Measurements from ENCODE around the gene SH3GLB1.
"Not testable (repeated sequence)": the region's sequence is repeated elsewhere in the genome, so short reads cannot be mapped to it uniquely, and the experiment has no call there.

Gene SH3GLB1

DNA sequence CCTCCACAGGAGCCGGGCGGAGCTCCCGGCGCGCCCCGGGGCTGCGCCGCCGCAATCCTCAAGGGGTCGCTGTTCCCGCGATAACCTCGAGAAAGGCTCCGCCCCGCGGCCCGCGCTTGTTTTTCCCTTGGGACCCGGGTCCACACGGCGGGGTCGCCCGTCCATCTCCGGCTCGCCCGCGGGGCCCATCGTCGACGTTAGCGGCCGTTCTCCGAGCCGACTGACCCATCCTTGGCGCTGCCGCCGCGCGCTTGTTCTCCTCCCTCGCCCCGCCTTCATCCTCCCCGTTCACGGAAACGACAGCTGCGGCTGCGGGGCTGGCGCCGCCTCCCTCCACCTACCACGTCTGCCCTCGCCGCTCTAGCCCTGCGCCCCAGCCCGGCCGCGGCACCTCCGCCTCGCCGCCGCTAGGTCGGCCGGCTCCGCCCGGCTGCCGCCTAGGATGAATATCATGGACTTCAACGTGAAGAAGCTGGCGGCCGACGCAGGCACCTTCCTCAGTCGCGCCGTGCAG is at the start of gene SH3GLB1:
Gene SH3GLB1 (plus strand): TSS at position 119 of the 514 bp plus-strand sequence. CDS start 324 bp downstream, at position 443.
- FAIRE-seq = no peak
- DNase-seq (ENCODE audit: insufficient read length, low spot score) = peak; percentile 52
- TF ChIP-seq, protein P1, sequence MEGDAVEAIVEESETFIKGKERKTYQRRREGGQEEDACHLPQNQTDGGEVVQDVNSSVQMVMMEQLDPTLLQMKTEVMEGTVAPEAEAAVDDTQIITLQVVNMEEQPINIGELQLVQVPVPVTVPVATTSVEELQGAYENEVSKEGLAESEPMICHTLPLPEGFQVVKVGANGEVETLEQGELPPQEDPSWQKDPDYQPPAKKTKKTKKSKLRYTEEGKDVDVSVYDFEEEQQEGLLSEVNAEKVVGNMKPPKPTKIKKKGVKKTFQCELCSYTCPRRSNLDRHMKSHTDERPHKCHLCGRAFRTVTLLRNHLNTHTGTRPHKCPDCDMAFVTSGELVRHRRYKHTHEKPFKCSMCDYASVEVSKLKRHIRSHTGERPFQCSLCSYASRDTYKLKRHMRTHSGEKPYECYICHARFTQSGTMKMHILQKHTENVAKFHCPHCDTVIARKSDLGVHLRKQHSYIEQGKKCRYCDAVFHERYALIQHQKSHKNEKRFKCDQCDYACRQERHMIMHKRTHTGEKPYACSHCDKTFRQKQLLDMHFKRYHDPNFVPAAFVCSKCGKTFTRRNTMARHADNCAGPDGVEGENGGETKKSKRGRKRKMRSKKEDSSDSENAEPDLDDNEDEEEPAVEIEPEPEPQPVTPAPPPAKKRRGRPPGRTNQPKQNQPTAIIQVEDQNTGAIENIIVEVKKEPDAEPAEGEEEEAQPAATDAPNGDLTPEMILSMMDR (IDR thresholded peaks at IDR 0.05; ENCODE audit: insufficient read depth, missing control alignments) = peak; percentile 58

DNA sequence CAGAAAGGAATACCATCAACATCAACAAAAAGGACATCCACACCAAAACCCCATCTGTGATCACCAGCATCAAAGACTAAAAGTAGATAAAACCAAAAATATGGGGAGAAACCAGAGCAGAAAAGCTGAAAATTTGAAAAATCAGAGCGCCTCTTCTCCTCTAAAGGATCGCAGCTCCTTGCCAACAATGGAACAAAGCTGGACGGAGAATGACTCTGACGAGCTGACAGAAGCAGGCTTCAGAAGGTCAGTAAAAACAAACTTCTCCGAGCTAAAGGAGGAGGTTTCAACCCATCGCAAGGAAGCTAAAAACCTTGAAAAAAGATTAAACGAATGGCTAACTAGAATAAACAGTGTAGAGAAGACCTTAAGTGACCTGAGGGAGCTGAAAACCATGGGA is 46.0 kb upstream of the SH3GLB1 start:
- not testable (repeated sequence) for DNase-seq (ENCODE audit: insufficient read length, low spot score); FAIRE-seq

DNA sequence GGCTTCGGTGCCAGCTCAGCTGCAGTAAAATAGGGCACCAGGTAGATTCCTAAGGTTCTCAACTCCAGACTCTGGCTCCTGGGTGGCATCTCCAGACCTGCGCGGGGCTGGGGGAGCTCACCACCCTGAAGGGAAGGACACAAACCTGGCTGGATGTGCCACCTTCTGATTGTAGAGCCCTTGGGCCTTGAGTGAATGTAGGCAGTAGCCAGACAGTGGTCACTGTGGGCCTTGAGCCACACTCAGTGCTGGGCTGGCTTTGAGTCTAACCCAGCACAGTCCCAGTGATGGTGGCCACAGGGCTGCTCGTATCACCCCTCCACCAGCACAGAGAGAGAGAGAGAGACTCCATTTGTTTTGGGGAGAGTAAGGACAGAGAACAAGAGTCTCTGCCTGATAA is 38.0 kb upstream of the SH3GLB1 start:
- DNase-seq (ENCODE audit: insufficient read length, low spot score) (no peak), FAIRE-seq (no peak)
- TF ChIP-seq, protein P1 (IDR thresholded peaks at IDR 0.05; ENCODE audit: insufficient read depth, missing control alignments) = no peak

DNA sequence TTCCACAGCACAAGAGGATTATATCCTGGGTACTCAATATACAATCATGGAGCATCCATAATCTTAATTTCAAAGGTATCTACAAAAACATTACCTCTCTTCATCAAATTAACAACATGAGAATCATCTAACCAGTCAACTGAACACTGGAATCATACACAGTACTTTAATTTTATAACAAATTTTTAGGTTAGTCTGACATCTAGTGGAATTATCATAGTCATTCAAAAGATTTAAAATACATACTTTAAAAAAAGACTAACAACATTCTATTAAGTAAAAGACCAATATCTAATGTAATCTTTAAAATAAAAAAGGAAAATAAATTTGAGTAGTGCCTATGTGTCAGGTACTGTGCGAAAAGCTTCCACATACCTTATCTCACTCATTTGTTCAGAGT is 16.8 kb upstream of the SH3GLB1 start:
- TF ChIP-seq, protein P1 (IDR thresholded peaks at IDR 0.05; ENCODE audit: insufficient read depth, missing control alignments) = peak; percentile 28
- FAIRE-seq = no peak
- DNase-seq (ENCODE audit: insufficient read length, low spot score) = no peak

DNA sequence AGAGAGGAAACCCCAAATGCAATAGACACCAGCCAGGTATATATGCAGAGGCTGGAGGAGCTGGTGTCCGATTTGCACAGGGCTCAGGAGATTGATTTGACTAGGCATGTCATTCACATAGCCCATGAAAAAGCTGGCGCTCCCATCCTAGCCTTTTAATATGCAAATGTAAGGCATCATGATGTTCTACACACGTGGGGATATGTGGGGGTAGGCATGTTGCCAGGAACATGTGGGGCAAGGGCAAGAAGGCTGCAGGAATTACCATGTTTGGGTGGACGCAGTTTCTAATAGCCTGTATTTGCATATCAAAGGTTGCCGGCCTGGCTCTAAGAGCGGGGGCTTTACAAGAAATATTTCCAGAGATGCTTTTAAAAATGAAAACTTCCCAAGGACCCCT is 11.7 kb upstream of the SH3GLB1 start:
- DNase-seq (ENCODE audit: insufficient read length, low spot score) (no peak), FAIRE-seq (no peak)
- TF ChIP-seq, protein P1 (IDR thresholded peaks at IDR 0.05; ENCODE audit: insufficient read depth, missing control alignments) = no peak

DNA sequence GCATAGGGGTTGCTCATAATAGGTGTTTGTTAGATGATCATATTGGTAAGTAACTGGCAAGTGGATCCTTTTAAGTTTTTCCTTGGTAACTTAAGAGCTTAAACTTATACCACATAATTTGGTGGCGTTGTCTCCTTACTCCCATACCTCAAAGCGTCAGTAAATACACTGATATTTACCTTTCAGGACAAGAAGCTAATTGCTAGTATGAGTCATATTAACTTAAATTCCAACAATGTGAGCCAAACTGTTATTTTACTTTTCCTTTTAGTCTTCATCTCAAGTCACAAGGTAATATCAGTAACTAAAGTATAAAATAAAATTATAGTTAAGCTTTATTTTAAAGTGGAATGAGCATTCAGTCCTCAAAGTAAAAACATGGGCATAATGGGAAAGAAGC is 9.0 kb upstream of the SH3GLB1 start:
- TF ChIP-seq, protein P1 (IDR thresholded peaks at IDR 0.05; ENCODE audit: insufficient read depth, missing control alignments) = no peak
- DNase-seq (ENCODE audit: insufficient read length, low spot score) (no peak), FAIRE-seq (no peak)

DNA sequence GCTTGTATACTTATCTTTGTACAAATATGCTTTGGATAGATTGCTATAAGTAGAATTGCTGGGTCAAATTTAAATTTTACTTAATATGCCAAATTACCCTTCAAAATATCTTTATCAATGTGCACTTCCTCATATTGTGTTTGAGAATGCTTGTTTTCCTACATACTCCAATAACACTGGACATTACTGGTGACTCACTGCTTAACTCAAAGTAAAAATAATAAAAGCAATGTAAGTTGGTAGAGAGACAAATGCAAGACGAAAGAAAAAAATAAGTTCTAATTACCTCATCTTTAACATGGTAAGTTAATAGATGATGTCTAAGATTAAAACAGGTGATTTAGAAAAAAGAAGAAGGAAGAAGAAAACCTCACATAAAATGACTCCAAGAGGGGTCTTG is 7.9 kb upstream of the SH3GLB1 start:
- FAIRE-seq = no peak
- TF ChIP-seq, protein P1 (IDR thresholded peaks at IDR 0.05; ENCODE audit: insufficient read depth, missing control alignments) = no peak
- DNase-seq (ENCODE audit: insufficient read length, low spot score) = no peak

DNA sequence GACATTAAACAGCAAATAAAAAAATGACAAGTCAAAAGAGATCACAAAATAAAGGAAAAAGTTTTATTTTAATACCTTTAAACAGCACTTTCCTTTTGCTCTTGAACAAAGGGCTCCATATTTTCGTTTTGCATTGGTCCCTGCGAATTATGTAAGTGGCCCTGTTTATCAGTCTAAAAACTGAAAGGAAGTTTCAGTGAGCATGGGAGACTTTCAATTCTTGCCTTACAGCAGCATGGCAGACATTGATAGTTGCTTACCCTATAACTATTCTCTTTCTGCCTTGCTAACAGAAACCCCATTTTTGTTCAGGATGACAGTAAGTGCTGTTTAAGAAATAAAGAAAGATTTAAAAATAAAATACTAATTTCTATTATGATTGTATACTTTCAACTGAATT is 5.2 kb upstream of the SH3GLB1 start:
- TF ChIP-seq, protein P1 (IDR thresholded peaks at IDR 0.05; ENCODE audit: insufficient read depth, missing control alignments) = no peak
- FAIRE-seq (no peak), DNase-seq (ENCODE audit: insufficient read length, low spot score) (no peak)
